HG02763 (cell line): ENCODE data around the gene ANKMY1.

ENCODE experiments used
- ATAC-seq: cut with Tn5 transposase; IDR thresholded peaks from one replicate; pipeline ENCODE4 v1.9.1; 2021; ENCODE audit warnings: mild to moderate bottlenecking, moderate library complexity; ENCODE audit not compliant: unreplicated experiment

The ANKMY1 gene

DNA sequence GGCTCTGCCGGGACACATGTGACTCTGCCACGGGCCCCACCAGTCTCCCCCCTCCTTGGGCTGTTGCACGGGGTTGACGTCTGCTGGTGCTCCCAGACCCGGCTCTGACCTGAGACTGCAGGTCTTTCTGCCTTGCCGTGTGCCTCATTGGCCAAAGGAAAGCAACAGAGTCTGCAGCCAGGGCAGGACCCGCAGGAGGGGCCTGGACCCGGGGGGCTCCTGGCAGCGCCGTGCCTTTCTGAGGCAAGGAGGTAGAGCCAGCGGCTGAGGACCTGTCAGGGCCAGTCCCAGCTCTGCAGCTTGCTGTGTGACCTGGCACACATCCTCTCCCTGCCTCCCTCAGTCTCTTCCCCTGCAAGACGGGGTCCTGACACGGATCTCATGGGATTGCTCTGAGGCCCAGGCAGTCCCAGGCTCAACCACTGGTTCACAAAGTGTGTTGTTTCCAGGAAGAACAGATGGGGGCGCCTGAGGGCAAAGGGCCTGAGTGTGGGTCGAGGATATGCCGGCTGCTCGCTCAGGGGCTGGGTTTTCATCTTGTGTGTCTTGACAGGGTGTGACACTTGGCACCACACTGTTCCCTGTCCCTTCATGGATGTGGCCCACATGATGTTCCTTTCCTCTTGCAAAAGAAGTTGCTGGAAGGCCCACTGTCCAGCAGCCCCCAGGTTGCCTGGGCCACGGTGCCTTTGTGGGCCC lies 37.7 kb upstream of the ANKMY1 start:
- ATAC-seq: no peak

DNA sequence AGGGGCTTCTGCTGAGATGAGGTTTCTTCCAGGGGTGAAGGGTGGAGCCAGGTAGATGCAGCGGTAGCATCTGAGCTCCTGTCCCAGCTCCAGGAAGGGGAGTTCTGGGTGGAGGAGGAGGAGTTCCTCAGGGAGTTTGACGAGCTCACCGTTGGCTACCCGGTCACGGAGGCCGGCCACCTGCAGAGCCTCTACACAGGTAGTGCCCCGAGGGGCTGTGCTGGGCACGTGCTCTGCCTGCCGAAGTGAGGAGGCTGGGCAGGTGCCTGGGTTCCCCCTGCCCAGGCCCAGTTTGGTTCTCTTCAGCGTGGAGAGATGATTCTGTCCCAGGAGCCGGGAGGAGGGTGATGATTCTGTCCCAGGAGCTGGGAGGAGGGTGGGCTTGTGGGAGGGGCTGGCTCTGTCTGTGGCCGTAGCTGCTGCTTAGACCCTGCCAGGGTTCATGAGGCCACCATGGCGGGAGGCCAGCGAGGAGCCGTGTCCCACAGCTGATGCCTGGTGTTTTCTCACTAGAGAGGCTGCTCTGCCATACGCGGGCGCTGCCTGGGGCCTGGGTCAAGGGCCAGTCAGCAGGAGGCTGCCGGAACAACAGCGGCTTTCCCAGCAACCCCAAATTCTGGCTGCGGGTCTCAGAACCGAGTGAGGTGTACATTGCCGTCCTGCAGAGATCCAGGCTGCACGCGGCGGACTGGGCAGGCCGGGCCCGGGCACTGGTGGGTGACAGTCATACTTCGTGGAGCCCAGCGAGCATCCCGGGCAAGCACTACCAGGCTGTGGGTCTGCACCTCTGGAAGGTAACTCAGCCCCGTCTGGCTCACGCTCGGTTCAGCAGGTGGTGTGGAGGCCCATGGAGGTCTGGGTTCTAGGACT lies 37.0 kb upstream of the ANKMY1 start:
- ATAC-seq: no peak

DNA sequence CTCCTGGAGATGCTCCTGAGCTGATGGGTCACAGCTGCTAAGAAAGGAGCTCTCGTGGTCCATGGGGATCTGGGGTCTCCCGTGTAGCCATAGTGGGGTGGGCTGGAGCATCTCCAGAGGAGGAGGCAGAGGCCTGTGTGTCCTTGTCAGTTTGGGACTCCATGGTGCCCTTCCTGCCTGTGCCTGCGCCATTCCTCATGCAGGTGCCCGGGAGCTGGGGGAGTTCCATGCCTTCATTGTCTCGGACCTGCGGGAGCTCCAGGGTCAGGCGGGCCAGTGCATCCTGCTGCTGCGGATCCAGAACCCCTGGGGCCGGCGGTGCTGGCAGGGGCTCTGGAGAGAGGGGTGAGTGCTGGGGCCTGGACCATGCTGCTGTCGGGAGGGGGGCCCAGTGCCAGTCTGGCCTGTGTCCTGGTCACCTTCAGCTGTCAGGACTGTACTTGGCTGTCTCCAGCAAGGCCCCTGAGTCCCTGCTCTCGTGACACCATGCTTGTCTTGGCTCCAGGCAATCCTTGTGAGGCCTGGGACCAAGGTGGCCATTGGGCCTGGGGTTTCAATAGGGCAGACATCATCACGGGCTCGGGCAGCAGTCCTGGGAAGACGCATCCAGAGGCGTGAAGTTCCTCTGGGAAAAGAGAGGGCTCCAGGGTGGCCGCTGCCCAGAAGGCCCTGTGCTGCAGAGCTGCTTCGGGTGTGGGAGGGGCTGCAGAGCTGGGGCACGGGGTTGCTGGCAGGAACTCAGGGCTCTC lies 36.1 kb upstream of the ANKMY1 start:
- ATAC-seq: no peak

DNA sequence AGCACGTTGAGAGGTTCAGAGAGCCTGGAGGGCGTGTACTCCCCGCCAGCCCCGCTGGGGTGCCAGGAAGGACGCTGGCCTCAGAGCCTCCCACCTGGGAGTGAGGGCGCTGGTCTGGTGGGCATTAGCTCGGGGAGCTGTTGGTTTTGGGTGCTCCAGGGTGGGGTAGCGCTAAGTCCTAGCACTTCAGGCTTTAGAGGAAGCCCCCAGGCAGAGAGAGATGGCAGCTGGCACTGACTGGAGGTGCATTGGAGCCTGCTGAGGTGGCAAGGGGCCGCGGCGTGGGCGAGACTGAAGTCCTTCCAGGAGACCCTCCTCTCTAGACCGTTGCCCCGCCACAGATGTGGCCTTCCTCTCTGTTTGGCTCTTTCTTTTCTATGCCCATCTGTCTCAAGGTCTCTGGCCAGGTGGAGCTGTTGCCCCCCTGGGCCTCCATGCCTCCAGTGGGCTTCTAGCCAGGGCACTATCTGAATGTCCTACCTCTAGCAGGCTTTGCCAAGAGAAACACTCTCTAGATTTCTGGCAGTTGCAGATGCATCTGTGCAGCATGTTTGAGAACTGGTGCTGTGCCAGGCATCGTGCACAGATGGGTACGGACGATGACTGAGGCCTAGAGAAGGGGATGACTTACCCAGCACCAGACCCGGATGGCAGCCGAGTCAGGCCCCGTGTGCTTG lies 35.4 kb upstream of the ANKMY1 start:
- no peak for ATAC-seq

DNA sequence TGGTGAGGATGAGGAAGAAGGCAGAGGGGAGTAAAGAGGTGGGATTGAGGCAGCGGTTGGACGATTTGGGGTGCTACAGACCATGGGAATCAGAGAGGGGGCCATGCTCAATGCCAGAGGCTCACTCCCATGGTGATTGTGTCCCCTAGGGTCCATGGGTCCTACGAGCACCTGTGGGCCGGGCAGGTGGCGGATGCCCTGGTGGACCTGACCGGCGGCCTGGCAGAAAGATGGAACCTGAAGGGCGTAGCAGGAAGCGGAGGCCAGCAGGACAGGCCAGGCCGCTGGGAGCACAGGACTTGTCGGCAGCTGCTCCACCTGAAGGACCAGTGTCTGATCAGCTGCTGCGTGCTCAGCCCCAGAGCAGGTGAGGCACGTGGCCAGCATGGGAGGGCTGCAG lies 34.0 kb upstream of the ANKMY1 start:
- no peak for ATAC-seq

DNA sequence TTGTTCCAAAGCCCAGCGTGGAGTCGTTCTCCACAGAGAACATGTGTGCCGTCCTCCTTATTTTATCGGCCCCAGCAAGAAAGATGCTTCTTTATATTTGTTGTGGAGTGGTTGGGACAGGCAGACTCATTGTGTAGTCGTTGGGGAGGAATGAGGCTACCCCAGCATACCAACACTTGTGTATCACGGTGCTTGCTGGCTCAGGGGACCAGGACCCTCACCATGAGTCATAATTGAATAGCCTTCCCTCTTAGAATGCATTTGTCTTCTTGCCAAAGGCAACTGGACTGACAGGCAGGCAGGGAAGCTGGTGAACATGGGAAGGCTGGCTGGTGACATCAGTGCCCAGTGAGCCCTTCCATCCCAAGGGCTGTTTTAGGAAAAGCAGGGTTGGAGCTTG lies 33.4 kb upstream of the ANKMY1 start:
- no peak for ATAC-seq

DNA sequence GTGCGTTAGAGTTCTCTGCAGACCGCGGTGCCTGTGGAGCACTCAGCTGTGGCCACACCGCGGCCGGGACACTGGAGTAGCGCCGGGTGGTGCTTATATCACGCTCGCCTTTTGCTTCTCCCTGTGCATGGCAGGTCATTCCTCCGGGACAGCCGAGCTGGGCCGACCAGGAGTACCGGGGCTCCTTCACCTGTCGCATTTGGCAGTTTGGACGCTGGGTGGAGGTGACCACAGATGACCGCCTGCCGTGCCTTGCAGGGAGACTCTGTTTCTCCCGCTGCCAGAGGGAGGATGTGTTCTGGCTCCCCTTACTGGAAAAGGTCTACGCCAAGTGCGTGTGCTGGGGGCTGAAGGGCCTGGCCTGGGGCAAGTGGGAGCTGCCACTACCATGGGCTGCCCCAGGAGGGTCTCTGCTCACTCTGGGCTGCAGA lies 32.9 kb upstream of the ANKMY1 start:
- ATAC-seq: no peak

DNA sequence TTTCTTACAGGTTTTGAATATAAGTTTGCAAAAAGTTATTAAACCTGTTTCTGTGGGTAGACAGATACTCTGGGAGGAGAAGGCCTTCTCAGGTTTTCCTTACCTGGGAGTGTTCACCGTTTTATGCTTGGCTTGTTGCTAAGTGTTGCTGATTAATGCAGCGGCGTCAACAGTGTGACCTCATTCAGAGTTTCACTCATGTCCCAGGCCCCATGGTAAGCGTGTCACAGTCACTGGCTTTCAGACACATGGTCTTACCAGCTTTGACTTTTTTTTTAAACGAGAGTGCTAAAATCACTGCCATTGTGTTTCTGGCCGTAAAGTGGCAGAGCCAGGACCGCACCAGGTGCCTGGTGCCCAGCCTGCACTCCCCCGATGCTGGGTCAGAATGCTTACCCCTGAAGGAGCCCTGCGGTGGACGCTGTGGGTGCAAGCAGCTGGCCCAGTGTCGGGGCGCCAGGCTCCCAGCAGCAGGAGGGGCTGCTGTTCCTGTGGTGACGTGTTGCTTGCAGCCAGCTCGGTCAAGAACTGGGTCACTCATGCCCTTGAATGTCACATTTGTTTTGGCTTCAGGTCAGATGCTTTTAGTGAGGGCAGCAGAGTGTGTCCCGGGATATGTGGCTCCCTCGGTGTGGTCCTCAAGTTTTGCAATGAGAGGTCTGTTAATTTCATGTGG lies 32.2 kb upstream of the ANKMY1 start:
- no peak for ATAC-seq

DNA sequence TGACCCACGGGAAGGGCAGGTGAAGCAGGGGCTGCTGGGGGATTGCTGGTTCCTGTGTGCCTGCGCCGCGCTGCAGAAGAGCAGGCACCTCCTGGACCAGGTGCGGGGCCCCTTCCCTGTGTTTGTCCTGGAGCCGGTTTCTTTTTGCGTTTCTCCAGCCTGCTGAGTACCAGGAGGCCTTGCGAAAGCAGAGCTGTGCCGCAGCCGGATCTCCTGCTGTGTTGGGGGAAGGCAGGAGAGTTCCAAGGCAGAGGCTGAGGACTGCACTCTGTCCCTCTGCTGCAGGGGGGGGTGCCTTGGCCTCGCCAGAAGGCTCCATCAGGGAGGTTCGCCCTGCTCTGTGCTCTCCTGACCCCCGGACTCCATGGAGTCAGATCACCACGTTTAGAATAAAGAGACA lies 31.6 kb upstream of the ANKMY1 start:
- ATAC-seq: no peak

DNA sequence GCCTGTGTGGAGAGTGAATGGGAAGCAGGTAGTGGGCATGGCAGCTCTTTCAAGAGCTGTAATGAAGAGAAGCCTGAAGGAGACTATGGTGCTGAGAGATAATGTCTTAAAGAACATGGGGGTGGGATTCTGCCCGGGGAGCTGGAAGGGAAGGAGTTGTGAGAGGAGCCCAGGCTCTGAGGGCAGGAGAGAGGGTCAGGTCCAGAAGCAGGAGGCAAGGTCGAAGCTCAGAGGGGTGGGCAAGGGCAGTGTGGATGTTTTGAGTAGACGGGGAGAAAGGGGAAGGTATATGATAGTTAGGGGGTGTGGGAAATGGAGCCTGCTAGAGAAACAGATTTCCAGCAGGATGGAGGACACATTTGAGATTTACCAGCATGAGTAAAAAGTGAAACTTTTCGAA lies 30.9 kb upstream of the ANKMY1 start:
- ATAC-seq: no peak

DNA sequence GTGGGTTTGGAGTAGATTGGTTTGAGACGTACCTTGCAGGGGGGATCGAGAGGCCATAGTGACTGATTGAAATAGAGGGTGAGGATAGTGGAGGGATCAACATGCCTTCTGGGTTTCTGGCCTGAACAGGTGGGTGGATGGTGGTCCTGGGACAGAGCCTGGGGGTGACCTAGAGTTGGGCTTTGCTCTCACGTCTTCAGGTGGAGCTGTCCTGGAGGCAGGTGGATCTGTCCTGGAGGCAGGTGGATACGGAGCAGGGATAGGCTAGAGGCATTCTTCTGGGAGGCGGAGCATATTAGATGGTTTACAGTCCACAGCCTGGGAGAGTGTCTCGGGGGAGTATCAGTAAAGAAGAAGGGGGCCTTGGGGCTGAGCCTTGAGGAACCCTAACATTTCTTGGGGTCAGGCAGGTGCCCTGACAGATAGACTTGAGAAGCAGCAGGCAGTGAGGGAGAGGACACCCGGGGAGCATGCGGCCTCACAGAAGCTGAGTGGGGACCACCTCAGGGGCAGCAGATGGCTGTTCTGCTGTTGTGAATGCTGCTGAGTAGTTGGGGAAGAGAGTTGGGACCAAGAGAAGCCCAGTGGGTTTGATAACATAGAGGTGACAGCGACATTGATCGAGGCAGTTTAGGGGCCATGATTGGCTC lies 30.3 kb upstream of the ANKMY1 start:
- ATAC-seq: no peak

DNA sequence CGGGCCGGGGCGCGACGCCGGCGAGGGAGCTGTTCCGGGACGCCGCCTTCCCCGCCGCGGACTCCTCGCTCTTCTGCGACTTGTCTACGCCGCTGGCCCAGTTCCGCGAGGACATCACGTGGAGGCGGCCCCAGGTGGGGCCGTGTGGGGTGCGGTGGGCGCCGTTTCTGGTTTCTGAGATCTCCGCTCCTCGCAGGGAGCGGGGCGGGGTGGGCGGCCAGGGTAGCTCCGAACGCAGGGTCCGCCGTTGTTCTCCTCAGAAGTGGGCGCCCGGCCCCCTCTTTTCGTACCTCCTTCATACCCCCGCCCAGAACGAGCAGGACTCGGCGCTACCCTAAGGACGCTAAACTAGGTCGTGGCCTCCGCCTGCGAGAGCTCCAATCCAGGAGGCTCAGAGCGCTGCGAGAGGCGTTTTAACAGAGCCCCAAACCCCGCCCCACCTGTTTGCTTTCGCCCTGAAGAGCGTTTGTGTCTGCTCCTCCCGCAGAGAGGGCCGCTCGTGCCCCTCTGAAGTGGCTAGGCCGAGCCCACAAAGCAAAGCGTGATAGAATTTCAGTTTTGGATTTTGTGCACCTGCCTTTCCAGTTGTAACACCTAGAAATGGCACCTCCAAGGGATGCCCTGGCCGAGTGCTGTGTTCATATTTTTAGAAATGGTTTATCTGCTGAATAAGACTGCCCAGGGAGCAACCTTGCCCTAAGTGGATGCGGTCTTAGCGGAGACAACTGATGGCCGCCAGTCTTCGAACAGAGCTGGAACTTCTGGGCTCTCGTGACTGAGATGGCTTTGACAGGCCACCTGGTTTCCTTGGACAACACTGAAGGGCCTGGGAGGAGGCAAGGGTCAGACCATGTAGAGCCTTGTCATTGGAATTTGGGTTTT lies 29.4 kb upstream of the ANKMY1 start:
- no peak for ATAC-seq

DNA sequence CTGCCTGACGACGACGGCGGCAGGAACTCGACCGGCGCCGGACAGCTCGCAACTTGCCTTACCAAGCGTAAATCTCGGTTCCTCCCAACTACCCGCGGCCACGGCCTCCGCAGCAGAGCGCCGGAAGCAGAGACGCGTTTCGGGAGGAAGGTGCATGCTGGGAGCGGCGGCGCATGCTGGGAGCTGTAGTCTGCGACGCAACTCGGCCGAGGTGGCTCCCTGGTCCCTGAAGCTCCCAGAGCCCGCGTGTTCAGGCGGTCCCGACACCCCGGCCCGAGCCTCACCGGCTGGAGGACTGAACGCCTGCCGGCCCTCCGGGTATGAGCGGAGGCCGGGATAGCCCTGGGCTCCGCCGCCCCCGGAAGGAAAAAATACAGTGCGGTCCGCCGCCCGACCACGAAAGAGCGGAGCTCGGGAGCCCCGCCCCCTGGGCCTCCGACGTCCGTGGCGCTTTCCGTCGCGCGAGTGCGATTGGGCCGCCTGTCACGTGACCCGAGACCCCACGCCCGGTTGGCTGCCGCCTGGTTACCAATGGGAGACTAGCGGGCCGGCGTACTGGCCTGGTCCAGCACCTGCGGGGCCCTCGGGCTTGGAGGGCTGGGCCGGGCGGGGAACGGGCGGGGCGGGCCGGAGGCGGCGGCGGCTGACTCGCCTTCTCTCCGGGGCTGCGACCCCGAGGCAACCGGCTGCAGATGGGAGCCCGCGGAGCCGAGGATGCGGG lies 28.6 kb upstream of the ANKMY1 start, which contains the start of gene CAPN10:
CAPN10 (plus strand) TSS at position 537 of the 721 bp plus-strand sequence; CDS start at position 715, 178 bp downstream.
- peak; percentile 66 for ATAC-seq

DNA sequence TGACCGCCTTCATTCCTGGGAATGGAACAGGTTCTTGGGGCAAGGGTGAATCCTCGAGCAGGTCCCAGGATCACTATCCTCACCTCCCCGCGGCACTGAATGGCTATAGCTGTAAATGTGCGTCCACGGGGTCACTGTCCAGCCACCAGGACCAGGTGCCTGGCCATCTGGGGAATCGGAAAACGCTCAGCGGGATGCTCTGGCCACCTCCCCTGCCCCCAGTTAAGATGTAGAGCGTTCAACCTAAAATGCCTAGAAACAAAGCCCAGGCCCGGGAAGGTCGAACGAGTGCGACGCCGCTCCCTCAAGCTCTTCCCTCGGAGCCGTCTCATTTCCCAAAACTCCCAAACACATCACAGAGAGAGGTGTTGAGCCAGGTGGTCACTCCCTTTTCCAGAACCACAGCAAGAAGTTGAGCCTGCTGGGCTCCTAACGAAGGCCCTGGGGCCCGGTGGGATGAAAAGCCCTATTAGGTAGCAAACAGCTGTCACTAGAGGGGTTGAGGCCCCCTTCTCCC lies 28.0 kb upstream of the ANKMY1 start:
- ATAC-seq: no peak

DNA sequence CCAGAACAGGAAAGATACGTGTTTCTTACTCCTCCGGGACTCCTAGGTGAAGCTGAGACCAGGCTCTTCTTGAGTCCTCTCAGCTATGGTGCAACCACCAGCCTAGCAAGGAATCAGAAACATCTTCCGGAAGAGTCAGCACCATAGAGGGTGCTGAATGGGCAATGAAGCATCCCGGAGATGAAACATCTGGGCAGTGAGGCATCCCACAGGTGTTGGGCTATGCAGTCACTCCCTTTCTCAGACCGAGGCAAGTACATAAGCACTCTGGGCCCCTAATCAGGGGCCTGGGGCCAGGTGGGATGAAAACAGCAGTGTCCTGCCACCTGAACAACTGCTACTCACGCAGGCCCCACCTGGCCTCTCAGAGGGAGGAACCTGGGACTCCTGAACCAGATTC lies 27.3 kb upstream of the ANKMY1 start:
- no peak for ATAC-seq

DNA sequence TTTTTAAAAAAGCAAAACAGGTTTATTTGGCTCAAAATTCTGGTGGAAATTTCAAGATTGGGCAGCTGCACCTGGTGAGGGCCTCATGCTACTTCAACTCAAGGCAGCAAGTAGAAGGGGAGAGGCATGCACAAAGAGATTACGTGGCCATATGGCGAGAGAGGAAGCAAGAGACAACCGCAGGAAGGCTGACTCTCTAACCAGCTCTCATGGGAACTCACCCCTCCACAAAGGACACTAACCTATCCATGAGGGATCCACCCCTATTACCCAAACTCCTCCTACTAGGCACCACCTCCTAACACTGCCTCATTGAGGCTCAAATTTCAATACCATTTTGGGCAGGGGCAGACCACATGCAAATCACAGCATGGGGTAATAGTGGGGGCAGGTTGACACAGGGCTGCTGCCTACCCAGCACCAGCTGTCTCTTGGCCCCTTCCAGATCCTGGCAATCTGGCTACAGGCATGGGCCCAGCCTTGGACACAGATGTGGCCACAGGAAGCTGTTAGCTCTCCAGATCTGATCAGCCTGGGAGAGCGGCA lies 26.8 kb upstream of the ANKMY1 start:
- peak; percentile 34 for ATAC-seq

DNA sequence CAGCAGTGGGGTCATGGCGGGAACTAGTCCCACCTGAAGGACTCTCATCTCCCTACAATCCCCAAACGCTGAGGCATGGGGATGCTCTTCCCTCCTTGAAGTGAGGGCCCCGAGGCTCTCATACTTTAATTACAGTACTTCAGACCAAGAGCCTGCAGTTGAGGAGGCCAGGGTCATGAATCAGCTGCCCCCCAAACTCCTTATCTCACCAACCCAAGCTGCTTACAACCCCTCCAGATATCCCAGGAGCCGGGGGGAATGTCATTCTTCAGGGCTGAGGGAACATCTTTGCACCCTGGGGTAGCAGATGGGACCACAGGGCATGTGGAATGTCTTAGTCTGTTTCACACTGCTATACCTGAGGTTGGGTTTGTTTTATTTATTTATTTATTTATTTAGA lies 26.0 kb upstream of the ANKMY1 start:
- ATAC-seq: no peak

DNA sequence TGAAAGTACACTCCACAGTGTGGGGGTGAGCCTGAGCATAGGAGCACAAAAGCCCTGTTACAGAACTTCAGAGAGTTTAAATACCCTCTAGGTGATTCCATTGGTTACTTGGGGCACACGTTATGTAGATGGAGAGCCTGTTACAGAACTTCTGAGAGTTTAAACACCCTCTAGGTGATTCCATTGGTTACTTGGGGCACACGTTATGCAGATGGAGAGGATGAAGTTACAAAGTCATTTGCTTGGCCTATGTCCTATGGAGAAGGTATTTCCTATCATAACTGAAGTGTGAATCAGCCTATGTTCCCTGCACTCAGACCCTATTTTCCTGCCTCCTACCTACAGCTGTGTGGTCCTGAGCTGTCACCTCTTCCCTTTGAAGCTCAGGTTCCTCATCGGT lies 25.0 kb upstream of the ANKMY1 start:
- ATAC-seq: no peak
